RWPE1 (cell line): ENCODE results near the gene FAM171A1.

Experiments
- CTCF ChIA-PET: fragments of 350-600 bp; sonication (Branson Sonifier 250); formaldehyde crosslinking; extraction: SDS; loops from one replicate; lab custom pipeline; 2021; lab: Yijun Ruan, JAX
- POLR2A ChIA-PET: fragments of 400-600 bp; formaldehyde crosslinking; extraction: SDS; loops from one replicate; lab custom pipeline; 2020; ENCODE audit warnings: antibody characterized with exemption; ENCODE audit not compliant: low non-redundant PET; lab: Yijun Ruan, JAX
- DNase-seq: peaks from one replicate; pipeline ENCODE4 v3.0.0; 2012; ENCODE audit warnings: low spot score
- H3K27ac ChIP-seq: fragments of 450-650 bp; 2 replicates; pipeline ENCODE4 v1.5.1; 2017
- CTCF ChIP-seq: fragments of 450-650 bp; conservative IDR thresholded peaks from 2 replicates; pipeline ENCODE4 v1.5.1; 2017; ENCODE audit warnings: low read depth, mild to moderate bottlenecking

Gene FAM171A1

GRCh38 chr10:15325944-15326284, 45.2 kb downstream of the FAM171A1 start:
- no peak for DNase-seq
- POLR2A ChIA-PET = no interaction called here
- CTCF ChIA-PET = no interaction called here
- no peak overlapping the region for H3K27ac ChIP-seq
- no peak for TF ChIP-seq CTCF

GRCh38 chr10:15325243-15325943, 45.7 kb downstream of the FAM171A1 start:
- peak; percentile 74 for DNase-seq
- ChIA-PET CTCF (no interaction called here), POLR2A (no interaction called here)
- H3K27ac ChIP-seq = no peak overlapping the region
- no peak for TF ChIP-seq CTCF

GRCh38 chr10:15324611-15325010, 46.5 kb downstream of the FAM171A1 start:
- H3K27ac ChIP-seq = no peak overlapping the region
- ChIA-PET CTCF (no interaction called here), POLR2A (no interaction called here)
- DNase-seq = no peak
- no peak for TF ChIP-seq CTCF

GRCh38 chr10:15324113-15324512, 47.0 kb downstream of the FAM171A1 start:
- no peak for TF ChIP-seq CTCF
- no peak for DNase-seq
- H3K27ac ChIP-seq = no peak overlapping the region
- ChIA-PET CTCF (interaction anchor here (0.6 kb wide), 1 partner anchor 47 kb away, joined by 3 read pairs; no protein-coding TSS in a partner anchor), POLR2A (no interaction called here)

GRCh38 chr10:15322356-15322755, 48.7 kb downstream of the FAM171A1 start:
- POLR2A ChIA-PET = no interaction called here
- no peak overlapping the region for H3K27ac ChIP-seq
- CTCF ChIA-PET = interaction anchor here (0.6 kb wide), 1 partner anchor 498 kb away, joined by 4 read pairs; no protein-coding TSS in a partner anchor
- no peak for TF ChIP-seq CTCF
- DNase-seq = no peak

GRCh38 chr10:15321431-15322341, 49.4 kb downstream of the FAM171A1 start:
- TF ChIP-seq CTCF = no peak
- no peak overlapping the region for H3K27ac ChIP-seq
- no peak for DNase-seq
- ChIA-PET POLR2A (no interaction called here), CTCF (interaction anchor here (0.8 kb wide), 1 partner anchor 266 kb away, joined by 3 read pairs; no protein-coding TSS in a partner anchor)
